OCI-LY7 (cell line): ENCODE data around the gene PACS2.

Experiments used
- CTCF ChIP-seq: fragments of 200-600 bp; sonication (generic); conservative IDR thresholded peaks from 2 replicates; pipeline ENCODE4 v1.5.1; 2014; ENCODE audit warnings: mild to moderate bottlenecking, antibody characterized with exemption, low read length, moderate library complexity, mixed read lengths
- EZH2phosphoT487 ChIP-seq: fragments of 200-600 bp; sonication (generic); IDR thresholded peaks from 2 replicates; pipeline ENCODE4 v1.6.1; 2018; ENCODE audit warnings: low read depth, borderline replicate concordance, mild to moderate bottlenecking, mixed run types, antibody characterized with exemption, low read length, moderate library complexity, mixed read lengths

- no peak for TF ChIP-seq CTCF
- TF ChIP-seq EZH2phosphoT487, result no peak
Observed at GRCh38 chr14:105301103-105301914, 13.2 kb upstream of the PACS2 start.
